WERI-Rb-1 (cell line): Measurements from ENCODE around the gene CDH18.

ENCODE experiments used
- DNase-seq: peaks from one replicate; pipeline ENCODE4 v3.0.0-alpha.2; 2020
- H3K27ac ChIP-seq: fragments of 250-450 bp; sonication (Bioruptor Pico); 2 replicates; pipeline ENCODE4 v1.5.1; 2020; ENCODE audit warnings: mild to moderate bottlenecking, moderate library complexity
- H3K27me3 ChIP-seq: fragments of 250-450 bp; sonication (Bioruptor Pico); 2 replicates; pipeline ENCODE4 v1.5.1; 2021; ENCODE audit warnings: mild to moderate bottlenecking, low read depth, moderate library complexity; ENCODE audit not compliant: insufficient read depth, severe bottlenecking
- H3K36me3 ChIP-seq: fragments of 250-450 bp; sonication (Bioruptor Pico); 2 replicates; pipeline ENCODE4 v1.5.1; 2020; ENCODE audit warnings: mild to moderate bottlenecking, moderate library complexity
- H3K4me3 ChIP-seq: 2 replicates; pipeline ENCODE4 v1.5.1; 2011; ENCODE audit warnings: low read depth, mild to moderate bottlenecking, control low read depth, low read length
- H3K9me3 ChIP-seq: fragments of 250-450 bp; sonication (Bioruptor Pico); 2 replicates; pipeline ENCODE4 v1.5.1; 2021; ENCODE audit warnings: mild to moderate bottlenecking, moderate library complexity; ENCODE audit not compliant: severe bottlenecking
- CTCF ChIP-seq: IDR thresholded peaks from 2 replicates; pipeline ENCODE4 v1.5.1; 2011; ENCODE audit warnings: low read depth, mild to moderate bottlenecking, control low read depth, inconsistent platforms, low read length

CDH18 gene

GRCh38 chr5:19928562-19929421 is 59.2 kb downstream of the CDH18 start:
- Histone ChIP-seq H3K36me3 (no peaks in the 10 kb centered on the region), H3K9me3 (no peaks in the 10 kb centered on the region), H3K27ac (no peak overlapping the region), H3K4me3 (no peak overlapping the region), H3K27me3 (no peaks in the 10 kb centered on the region)
- peak; percentile 38 for DNase-seq
- no peak for TF ChIP-seq CTCF

- Histone ChIP-seq H3K27ac (no peak overlapping the region), H3K36me3 (no peaks in the 10 kb centered on the region), H3K9me3 (no peaks in the 10 kb centered on the region), H3K27me3 (no peaks in the 10 kb centered on the region), H3K4me3 (no peak overlapping the region)
- DNase-seq: no peak
- no peak for TF ChIP-seq CTCF
These were observed 60.1 kb downstream of the CDH18 start for GRCh38 chr5:19927919-19928318.

- Histone ChIP-seq H3K27ac (no peak overlapping the region), H3K36me3 (no peaks in the 10 kb centered on the region), H3K9me3 (no peaks in the 10 kb centered on the region), H3K4me3 (no peak overlapping the region), H3K27me3 (no peaks in the 10 kb centered on the region)
- no peak for TF ChIP-seq CTCF
- DNase-seq: no peak
These were observed 60.8 kb downstream of the CDH18 start for GRCh38 chr5:19927170-19927569.

- Histone ChIP-seq H3K9me3 (no peaks in the 10 kb centered on the region), H3K36me3 (no peaks in the 10 kb centered on the region), H3K27me3 (no peaks in the 10 kb centered on the region), H3K27ac (no peak overlapping the region), H3K4me3 (no peak overlapping the region)
- no peak for DNase-seq
- no peak for TF ChIP-seq CTCF
These were observed 64.3 kb downstream of the CDH18 start for GRCh38 chr5:19923742-19924141.

GRCh38 chr5:19920761-19921160 is 67.2 kb downstream of the CDH18 start:
- Histone ChIP-seq H3K27me3 (no peaks in the 10 kb centered on the region), H3K4me3 (no peak overlapping the region), H3K9me3 (no peaks in the 10 kb centered on the region), H3K36me3 (no peaks in the 10 kb centered on the region), H3K27ac (no peak overlapping the region)
- DNase-seq: no peak
- no peak for TF ChIP-seq CTCF

- no peak for TF ChIP-seq CTCF
- peak; percentile 39 for DNase-seq
- H3K36me3 ChIP-seq: no peaks in the 10 kb centered on the region
- no peak overlapping the region for H3K4me3 ChIP-seq
- H3K27me3 ChIP-seq: no peaks in the 10 kb centered on the region
- H3K9me3 ChIP-seq: no peaks in the 10 kb centered on the region
- H3K27ac ChIP-seq: no peak overlapping the region
These were observed 69.2 kb downstream of the CDH18 start for GRCh38 chr5:19918780-19919179.
